GM12892 (cell line): ENCODE results near the gene TGM6.

Experiments
- POLR2A ChIP-seq: IDR thresholded peaks from 2 replicates; pipeline ENCODE4 v1.6.1; 2011; ENCODE audit warnings: low read depth, low read length, control low read depth
- POLR2AphosphoS5 ChIP-seq: IDR thresholded peaks from 2 replicates; pipeline ENCODE4 v1.6.1; 2011; ENCODE audit warnings: low read depth, low read length, control low read depth
- TAF1 ChIP-seq: IDR thresholded peaks from 2 replicates; pipeline ENCODE4 v1.6.1; 2011; ENCODE audit warnings: low read depth, mild to moderate bottlenecking, control low read depth, low read length, borderline replicate concordance

DNA sequence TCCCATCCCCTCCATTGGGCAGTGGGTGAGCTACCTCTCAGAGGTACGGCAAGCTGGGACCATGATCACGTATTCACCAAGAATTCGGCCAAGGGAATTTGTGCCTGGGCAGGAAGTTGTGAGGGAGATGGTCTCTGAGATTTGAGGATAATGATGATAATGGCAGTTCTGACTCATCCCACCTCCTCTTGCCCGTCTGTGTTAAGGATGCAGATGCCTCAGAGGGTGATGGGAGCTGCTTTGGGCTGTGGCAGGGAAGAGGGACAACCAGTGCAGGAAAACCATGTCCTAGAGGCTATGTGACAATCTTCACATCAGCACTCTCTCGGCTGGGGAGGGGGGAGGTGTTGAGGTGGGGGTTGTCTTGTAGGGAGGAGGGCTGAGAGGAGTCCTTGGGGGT lies 4.3 kb downstream of the TGM6 start:
- TF ChIP-seq POLR2AphosphoS5 = no peak
- no peak for TF ChIP-seq TAF1
- no peak for TF ChIP-seq POLR2A
